ENCODE results near the gene CHD9.

Gene CHD9

GRCh38 chr16:53258809-53259208 lies 204.0 kb downstream of the CHD9 start:
- H3K27ac ChIP-seq (ENCODE audit: extremely low read depth, low read depth, low read length): no peak overlapping the region
- CTCF ChIA-PET: no interaction called here

More at GRCh38 chr16:53258809-53259208, 204.0 kb downstream of the CHD9 start:
- no peak for TF ChIP-seq ZNF530 (tag by site-specific recombination; IDR thresholded peaks at IDR 0.05; ENCODE audit: low read depth)
- no peak for TF ChIP-seq GLIS2 (tag by site-specific recombination; IDR thresholded peaks at IDR 0.05)
- TF ChIP-seq ZNF366 (tag by site-specific recombination; conservative IDR thresholded peaks at IDR 0.05): no peak
- no peak for TF ChIP-seq PRDM4 (tag by site-specific recombination; IDR thresholded peaks at IDR 0.05)
- no peak for TF ChIP-seq SALL2 (tag by site-specific recombination; IDR thresholded peaks at IDR 0.05; ENCODE audit: borderline replicate concordance)
- TF ChIP-seq ZBTB11 (tag by site-specific recombination; conservative IDR thresholded peaks at IDR 0.05; ENCODE audit: low read depth): no peak
- no peak for TF ChIP-seq MYNN (tag by site-specific recombination; IDR thresholded peaks at IDR 0.05; ENCODE audit: borderline replicate concordance)
- TF ChIP-seq BCL11B (tag by site-specific recombination; IDR thresholded peaks at IDR 0.05; ENCODE audit: low read depth): no peak
- TF ChIP-seq, protein P1, sequence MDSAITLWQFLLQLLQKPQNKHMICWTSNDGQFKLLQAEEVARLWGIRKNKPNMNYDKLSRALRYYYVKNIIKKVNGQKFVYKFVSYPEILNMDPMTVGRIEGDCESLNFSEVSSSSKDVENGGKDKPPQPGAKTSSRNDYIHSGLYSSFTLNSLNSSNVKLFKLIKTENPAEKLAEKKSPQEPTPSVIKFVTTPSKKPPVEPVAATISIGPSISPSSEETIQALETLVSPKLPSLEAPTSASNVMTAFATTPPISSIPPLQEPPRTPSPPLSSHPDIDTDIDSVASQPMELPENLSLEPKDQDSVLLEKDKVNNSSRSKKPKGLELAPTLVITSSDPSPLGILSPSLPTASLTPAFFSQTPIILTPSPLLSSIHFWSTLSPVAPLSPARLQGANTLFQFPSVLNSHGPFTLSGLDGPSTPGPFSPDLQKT (IDR thresholded peaks at IDR 0.05; ENCODE audit: borderline replicate concordance, low read depth, low read length): no peak
- no peak for TF ChIP-seq ZNF837 (tag by site-specific recombination; IDR thresholded peaks at IDR 0.05)
- TF ChIP-seq ZNF18 (tag by site-specific recombination; IDR thresholded peaks at IDR 0.05): no peak
- TF ChIP-seq ZNF792 (tag by site-specific recombination; IDR thresholded peaks at IDR 0.05): no peak
- no peak for TF ChIP-seq ZSCAN4 (tag by site-specific recombination; IDR thresholded peaks at IDR 0.05)
- TF ChIP-seq WT1 (tag by site-specific recombination; IDR thresholded peaks at IDR 0.05): no peak
- H3K9me3 ChIP-seq (ENCODE audit: control insufficient read depth, insufficient read depth, low read depth, low read length): no peaks in the 10 kb centered on the region
- no peak overlapping the region for H3K4me3 ChIP-seq (ENCODE audit: low read depth, low read length)
- H3K36me3 ChIP-seq (ENCODE audit: control insufficient read depth in 2 of 2, insufficient read depth in 1 of 2, low read length in 2 of 2): peaks cover 38 to 84% of the 10 kb centered on the region in 2 experiments
- H3K4me1 ChIP-seq (ENCODE audit: control insufficient read depth, insufficient read depth, low read length): no peaks in the 10 kb centered on the region
- POLR2A ChIA-PET: no interaction called here

Data from HEK293 (cell line).